Stimulated activated CD4-positive, alpha-beta T cell treated with anti-CD3 and anti-CD28 coated beads, Interleukin-1b, Interleukin-23, amount 100 ng/mL, for 4 hours (primary cell): ENCODE measurements around the gene ZNF773.
"Not testable (repeated sequence)": the region's sequence is repeated elsewhere in the genome, so short reads cannot be mapped to it uniquely, and the experiment has no call there.

Experiments
- DNase-seq, 2 donors: peaks; one replicate each; pipeline ENCODE4 v3.0.0-alpha.2; 2020; ENCODE audit warnings: low read depth in 2 of 2

The ZNF773 gene

DNA sequence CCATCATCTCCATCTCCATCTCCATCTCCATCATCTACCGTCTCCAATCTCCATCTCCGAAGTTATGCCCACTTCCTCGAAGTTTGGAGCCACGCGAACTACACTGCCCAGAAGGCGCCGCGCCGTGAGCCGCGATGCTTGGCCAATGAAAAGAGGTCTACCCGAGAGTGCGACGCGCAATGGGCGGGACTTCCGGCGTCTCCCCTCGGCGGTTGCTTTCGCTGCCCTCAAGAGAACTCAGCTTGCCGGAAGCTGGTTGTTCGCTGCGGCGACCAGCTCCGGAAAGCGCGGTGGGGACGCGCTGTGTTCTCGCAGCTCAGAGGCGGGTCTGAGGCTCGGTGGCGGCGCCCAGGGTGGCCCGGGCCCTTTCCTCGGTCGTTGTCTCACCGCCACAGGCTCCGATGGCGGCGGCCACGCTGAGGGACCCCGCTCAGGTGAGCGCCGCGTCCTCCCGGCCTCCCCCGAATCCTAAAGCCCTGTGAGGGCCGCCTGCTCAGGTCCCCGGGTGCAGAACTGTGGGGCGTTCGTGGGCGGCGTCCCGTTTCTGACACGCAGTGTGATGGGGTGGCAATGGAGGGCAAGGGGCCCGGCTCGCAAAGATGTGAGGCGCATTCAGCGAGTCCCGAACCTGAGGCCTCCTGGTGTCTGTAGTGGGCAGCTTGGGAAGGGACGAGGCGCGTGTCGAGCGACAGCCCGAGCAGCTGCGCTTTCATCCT lies at the start of gene ZNF773:
TSS of gene ZNF773 (plus strand) at position 259 of the 716 bp plus-strand sequence. CDS start at position 402, 143 bp downstream.
- peak; percentile 91 to 95 for DNase-seq

GRCh38 chr19:57452307-57452706 lies 47.4 kb upstream of the ZNF773 start:
- no peak for DNase-seq

- DNase-seq: no peak
Observed at GRCh38 chr19:57465680-57466381, 33.9 kb upstream of the ZNF773 start.

GRCh38 chr19:57466489-57466888 lies 33.2 kb upstream of the ZNF773 start:
- no peak for DNase-seq

- no peak for DNase-seq
Observed at GRCh38 chr19:57473646-57474045, 26.1 kb upstream of the ZNF773 start.

- DNase-seq: peak; percentile 71 to 76
Observed at GRCh38 chr19:57477191-57478008, 22.3 kb upstream of the ZNF773 start, which contains the start of gene ZNF772. TSS of gene ZNF772 (minus strand) at chr19:57477566. CDS start at chr19:57477309, 257 bp downstream.

GRCh38 chr19:57487477-57488298 lies 12.1 kb upstream of the ZNF773 start, which contains the start of gene ZNF419:
TSS of gene ZNF419 (plus strand) at chr19:57487750. CDS start at chr19:57487951, 201 bp downstream.
- DNase-seq: peak; percentile 87 to 90

GRCh38 chr19:57488299-57488644 lies 11.5 kb upstream of the ZNF773 start:
- DNase-seq: not testable (repeated sequence)

DNA sequence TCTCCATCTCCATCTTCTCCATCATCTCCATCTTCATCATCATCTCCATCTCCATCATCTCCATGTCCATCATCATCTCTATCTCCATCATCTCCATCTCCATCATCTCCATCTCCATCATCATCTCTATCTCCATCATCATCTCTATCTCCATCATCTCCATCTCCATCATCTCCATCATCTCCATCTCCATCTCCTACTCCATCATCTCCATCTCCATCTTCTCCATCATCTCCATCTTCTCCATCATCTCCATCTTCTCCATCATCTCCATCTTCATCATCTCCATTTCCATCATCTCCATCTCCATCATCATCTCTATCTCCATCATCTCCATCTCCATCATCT lies 432 bp upstream of the ZNF773 start:
- DNase-seq: not testable (repeated sequence)

GRCh38 chr19:57500400-57500799 lies 662 bp downstream of the ZNF773 start:
- DNase-seq: not testable (repeated sequence)

- DNase-seq: no peak
Observed at GRCh38 chr19:57506163-57506562, 6.4 kb downstream of the ZNF773 start.

DNA sequence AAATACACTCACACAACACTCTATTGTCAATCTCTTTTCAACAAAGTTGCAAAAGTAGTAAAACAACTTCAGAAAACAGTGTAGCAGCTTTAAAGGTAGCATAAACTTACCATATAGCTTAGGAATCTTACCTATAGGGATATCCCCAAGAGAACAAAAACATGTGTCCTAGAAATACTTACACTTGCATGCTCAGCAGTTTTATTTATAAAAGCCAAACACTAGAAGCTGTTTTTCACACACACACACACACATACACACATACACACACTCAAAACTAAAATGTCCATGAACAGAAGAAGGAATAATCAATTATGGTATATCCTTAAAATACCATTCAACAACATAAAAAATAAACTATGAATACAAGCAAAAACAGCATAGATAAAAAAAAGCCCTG lies 11.7 kb downstream of the ZNF773 start:
- DNase-seq: no peak

GRCh38 chr19:57512845-57513244 lies 13.1 kb downstream of the ZNF773 start:
- DNase-seq: no peak

DNA sequence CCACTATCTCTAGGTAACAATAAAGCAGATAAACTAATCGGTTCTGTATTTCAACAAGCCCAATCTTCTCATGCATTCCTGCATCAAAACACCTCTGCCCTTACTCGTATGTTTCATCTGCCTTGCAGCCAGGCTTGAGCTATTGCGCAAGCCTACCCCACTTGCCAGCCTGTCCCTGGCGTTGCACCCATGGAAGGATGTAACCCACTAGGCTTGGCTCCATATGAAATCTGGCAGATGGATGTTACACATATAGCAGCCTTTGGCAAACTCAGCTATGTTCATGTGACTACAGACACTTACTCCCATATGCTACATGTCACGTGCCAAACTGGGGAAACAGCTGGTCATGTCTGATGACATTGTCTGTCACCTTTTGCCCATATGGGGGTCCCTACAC lies 15.5 kb downstream of the ZNF773 start:
- DNase-seq: no peak

GRCh38 chr19:57518021-57518420 lies 18.3 kb downstream of the ZNF773 start:
- DNase-seq: not testable (repeated sequence)

DNA sequence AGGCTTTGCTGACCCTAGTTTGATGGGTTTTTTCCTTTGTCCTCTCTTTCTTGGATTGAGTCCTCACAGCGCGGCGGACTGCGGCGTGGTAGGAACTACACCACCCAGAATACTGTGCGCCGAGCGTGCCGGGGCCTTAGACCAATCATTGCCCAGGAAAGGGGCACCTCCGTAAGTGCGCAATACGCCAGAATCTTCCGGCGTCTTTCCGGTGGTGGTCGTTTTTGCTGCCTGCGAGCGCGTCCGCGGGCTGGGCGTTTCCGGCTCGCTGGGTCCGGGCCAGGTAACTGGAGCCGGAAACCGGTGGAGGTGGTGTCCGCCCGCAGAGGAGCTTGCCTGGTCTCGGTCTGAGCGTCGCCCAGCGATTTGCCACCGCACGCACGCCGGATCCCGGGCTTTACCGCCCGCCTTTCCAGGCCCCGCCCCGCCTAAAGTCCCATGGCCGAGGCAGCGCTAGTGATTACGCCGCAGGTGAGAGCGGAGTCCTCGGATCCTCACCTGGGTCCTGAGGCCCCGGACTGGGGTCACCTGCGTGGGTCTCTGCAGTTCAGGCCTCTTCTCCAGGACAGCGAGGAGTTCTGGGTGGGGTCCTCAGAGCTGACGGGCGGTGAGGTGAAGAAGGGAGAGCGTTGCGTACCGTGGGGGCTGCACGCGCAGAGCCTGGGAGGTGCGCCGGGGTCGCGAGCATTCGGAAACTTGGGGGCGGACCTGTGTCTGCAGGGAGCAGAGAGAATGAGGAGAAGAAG lies 27.6 kb downstream of the ZNF773 start, which contains the start of gene ZNF549:
TSS of gene ZNF549 (plus strand) at position 221 of the 746 bp plus-strand sequence. CDS start at position 439, 218 bp downstream.
- DNase-seq: peak; percentile 72 to 74

- no peak for DNase-seq
Observed at GRCh38 chr19:57537953-57538547, 38.3 kb downstream of the ZNF773 start.

- DNase-seq: no peak
Observed at GRCh38 chr19:57546513-57546912, 46.8 kb downstream of the ZNF773 start.

- DNase-seq: no peak
Observed at GRCh38 chr19:57552432-57552831, 52.7 kb downstream of the ZNF773 start.

DNA sequence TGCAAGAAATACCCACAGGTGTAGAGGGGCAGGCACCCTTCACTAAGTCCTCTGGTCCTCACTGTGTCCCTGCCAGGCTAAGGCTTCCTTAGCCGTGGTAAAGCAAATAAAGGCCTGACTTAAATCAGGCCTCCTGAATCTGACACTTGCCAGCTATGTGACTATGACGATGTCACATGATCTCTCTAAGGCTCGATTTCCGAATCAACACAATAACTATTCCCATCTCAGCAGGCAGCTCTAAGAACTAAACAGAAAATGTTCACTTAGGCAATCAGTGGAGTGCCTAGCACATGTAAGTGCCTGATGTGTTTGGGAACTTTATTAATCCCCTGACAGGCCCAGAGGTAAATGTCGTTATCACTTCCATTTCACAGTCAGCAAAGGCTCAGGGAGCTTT lies 57.9 kb downstream of the ZNF773 start:
- DNase-seq: no peak
